HG03432 (cell line): ENCODE data around the gene NPHP4.
A peak's percentile ranks its signal among the peaks of the same experiment; 100 is the strongest.

Source experiments
- ATAC-seq: cut with Tn5 transposase; IDR thresholded peaks from one replicate; pipeline ENCODE4 v1.9.1; 2021; ENCODE audit warnings: mild to moderate bottlenecking, moderate library complexity; ENCODE audit not compliant: unreplicated experiment

The NPHP4 gene

DNA sequence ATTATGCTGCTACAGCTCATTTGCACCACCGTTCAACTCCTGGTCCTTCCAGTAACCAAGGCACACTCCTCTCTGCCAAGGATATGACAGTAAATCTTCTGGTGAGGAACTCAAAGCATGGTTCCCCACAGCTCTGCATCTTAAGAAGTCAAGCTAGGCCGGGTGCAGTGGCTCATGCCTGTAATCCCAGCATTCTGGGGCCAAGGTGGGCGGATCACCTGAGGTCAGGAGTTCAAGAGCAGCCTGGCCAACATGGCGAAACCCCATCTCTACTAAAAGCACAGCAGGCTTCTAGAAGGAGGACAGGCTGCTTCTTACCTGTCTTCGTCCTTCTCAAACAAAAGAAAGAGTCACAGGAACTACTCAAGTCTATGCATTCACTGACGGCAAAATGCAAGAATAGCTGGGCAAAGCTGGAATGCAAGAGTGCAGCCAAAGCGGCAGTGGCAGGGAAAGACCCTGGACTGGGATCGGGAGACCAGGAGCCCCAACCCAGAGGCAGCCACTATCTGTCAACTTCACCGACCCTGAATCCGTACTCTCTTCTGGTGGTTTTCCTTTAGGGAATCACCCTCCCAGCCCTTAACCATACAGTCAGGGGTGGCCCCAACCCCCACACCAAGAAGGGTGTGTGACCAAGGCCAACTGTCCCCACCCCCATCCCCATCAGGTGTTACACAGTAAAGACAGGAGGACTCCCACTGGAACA, 75.5 kb downstream of the NPHP4 start:
- no peak for ATAC-seq

DNA sequence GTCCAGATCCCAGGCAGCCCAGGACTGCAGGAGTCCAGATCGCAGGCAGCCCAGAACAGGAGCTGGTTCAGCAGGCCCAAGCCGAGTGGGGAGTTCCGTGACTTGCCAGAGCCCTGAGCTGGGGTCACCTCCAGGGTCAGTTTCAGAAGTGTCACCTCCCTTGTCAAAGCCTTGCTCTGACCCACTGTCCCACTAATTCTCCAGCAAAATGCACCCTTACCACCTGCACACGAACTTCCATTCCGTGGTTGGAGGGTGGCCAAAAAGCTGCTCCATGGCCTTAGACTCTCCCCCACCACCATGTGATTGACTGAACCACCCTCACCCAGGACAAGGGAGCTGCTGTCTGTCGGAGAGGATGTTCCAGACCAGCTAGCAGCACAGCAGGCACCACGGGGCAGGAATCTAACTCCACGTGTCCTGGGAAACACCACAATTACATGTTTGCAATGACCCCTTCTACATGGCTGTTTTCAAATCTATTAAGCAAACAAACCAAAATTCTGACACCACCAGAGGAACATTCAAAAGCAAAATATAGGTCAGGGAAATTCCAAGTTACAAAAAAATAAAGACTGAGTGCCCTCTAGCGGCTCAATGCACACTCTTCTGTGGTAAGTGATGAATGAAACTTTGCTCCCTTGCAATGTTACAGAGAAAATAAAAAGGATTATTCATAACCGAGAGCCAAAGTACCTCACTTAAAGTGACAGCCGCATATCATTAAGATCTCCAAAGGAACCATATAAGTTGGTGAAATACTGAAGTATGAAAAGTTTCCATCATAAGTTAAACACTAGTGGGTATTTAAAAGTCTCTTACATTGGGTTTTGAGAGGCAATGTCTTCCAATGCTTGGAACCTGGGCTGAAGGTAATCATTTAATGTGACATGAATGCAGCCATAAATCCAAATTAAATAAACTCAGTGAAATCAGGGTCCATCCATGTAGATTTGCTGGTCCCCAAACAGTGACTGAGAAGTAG, 76.3 kb downstream of the NPHP4 start:
- ATAC-seq = peak; percentile 49

DNA sequence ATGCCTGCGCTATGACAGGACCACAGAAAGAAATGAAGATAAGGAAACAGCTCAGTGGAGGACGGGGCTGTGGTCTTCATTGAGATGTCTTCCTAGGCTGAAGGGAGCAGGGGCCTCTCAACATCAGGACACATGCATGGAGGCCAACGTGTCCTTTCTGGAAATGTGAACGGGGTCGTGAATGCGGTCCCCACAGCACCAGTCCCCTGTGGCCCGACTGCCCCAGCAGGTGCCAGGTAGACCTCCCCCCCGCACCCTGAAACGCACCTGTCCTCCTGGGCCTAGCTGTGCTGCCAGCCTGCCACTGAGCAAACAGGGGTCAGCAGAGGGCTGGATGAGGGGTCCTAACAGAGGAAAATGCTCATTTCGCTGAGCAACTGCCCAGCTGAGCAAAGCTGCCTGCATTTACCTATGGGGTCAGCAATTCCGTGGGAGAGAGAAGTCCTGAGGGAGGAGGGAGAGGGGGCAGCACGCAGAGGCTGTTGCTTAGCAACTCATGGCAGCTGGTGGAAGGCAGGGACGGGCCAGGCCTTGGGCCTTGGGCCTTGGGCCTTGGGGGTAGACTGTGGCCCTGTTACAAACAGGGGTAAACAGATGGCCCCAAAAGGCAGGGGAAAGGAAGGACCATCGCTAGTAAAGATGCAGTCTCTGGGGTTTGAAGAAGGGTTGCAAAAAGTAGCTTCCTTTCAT, 77.4 kb downstream of the NPHP4 start:
- ATAC-seq = no peak

GRCh38 chr1:5913876-5914275, 78.3 kb downstream of the NPHP4 start:
- no peak for ATAC-seq

- ATAC-seq = no peak
These were observed 79.0 kb downstream of the NPHP4 start for GRCh38 chr1:5913078-5913845.

- no peak for ATAC-seq
These were observed 80.4 kb downstream of the NPHP4 start for GRCh38 chr1:5911871-5912271.

- ATAC-seq = no peak
These were observed 81.1 kb downstream of the NPHP4 start for GRCh38 chr1:5911157-5911556.

DNA sequence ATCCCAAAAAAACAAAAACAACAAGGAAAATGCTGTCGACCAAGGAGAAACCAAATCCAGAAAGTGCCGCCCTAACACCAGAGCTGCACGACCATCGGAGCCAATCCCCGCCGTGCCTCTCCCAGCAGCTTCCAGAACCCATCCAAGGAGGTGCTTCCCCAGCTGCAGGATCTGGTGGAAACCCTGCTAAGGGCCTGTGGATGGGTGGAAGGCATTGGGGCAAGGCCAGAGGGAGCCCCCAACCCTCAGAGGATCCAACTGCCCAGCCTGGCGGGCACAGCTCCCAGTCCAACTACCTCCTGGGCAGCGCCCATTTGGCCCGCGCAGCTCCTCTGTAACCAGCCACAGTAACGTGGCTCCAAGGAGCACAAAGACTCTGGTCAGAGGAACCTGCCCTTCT, 81.6 kb downstream of the NPHP4 start:
- no peak for ATAC-seq

GRCh38 chr1:5910276-5910620, 82.0 kb downstream of the NPHP4 start:
- ATAC-seq = no peak

DNA sequence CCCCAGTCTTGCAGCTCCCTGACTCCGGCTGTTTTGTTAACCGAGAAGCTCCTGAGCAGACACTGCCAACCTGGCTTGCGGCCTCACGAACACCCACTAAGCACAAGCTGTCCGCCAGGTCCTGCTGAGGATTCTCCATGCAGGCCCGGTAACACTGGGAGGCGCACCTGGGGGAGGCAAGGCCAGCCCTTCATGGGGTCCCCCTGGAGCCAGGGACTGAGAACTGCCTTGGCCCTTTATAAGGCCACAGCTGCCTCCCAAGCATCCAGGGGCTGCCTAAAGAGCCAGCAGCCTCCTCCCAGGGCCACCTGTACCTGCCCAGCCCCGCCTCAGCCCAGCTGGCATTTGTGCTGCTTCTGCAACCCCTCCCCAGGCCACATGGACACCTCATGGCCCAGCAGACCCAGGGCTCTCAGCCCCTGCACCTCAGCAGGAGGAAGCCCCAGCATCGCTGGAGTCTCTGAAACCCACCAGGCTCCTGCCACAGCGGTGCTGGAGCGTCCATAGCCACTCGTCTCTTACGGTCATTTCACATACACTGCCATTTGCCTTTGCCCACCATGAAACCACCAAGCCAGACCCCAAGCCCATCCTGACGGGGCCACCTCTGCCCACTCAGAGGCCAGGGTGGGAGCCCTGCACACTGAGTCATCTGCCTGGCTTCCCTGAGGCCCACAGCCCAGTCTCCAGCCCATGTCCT, 82.5 kb downstream of the NPHP4 start:
- ATAC-seq = no peak

DNA sequence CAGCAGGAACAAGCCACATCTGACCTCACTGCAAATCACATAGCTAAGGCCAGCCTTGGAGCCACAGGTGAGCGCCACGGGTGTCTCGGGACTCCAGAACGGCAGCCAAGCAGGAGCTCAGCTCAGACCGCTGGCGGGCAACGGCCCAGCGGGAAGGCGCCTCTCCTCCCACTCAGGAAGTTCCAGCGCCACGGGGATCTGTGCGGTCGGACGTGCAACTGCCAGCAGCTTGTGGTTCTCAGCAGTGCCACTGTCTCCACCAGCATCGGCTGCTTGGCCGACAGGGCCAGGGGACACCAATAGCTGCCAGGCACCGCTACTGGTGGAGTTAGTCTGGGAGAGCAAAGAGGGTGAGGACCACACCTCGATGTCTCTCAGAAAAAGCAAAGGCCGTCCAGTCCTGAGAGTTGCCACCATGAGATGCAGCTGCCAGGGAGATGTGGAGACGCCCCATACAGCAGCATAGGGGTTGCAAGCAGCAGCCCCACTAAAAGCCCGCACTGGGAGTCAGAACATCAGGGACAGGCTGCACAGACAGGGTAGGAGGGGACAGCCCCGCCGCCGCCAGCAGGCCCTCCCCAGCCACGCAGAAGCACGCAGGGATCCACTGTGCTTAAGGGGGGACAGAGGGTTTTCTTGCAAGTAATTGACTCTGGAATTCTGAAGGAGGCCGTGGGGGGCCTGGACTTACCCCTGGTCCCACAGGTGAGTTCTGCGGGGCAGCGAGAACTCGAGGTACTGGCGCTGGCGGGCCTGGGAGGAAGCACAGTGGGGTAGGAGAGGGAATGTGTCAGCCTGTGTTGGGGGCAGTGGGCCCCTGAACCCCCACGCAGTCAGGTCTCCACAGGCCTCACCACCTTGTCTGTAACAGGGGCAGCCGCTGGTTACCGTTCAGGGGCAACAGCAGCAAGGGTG, 83.5 kb downstream of the NPHP4 start:
- no peak for ATAC-seq

- no peak for ATAC-seq
These were observed 84.3 kb downstream of the NPHP4 start for GRCh38 chr1:5907966-5908365.

DNA sequence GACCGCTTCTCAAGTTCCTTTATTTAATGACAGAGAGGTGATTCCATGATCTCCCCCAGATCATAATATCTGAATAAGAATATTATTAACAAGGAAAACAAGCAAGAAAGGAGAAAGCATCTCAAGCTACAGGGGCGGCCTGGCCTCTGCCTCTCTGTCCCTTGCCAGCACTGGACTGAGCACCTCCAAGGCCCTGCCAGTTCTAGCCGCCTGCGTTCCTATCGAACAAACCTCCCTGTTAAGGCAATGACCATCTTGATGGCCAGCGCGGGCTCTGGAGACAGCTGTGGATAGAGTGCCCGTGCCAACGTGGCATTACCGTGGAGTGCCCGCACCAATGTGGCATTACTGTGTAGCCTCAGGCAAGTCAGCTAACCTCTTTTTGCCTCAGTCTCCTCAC, 84.8 kb downstream of the NPHP4 start:
- ATAC-seq = no peak

GRCh38 chr1:5906966-5907365, 85.3 kb downstream of the NPHP4 start:
- no peak for ATAC-seq

DNA sequence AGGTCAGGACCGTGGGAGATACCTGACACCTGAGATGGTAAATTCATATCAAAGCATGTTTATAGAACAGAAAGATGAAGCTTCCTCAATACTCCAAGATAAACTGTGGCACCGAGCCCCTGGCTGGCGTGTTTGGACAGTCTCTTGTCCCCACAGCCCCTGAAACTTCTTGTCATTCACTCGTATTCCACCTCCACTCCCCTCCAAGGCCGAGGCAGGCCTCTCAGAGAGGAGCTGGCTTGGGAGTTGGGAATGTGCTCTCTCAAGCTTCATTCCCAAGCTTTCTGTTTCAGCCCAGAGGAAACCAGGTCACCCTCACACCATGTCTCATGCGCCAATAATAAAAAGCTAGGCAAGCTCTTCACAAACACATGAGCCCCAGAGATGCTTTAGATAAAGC, 86.1 kb downstream of the NPHP4 start:
- ATAC-seq = no peak

- ATAC-seq = no peak
These were observed 86.8 kb downstream of the NPHP4 start for GRCh38 chr1:5905436-5905835.

DNA sequence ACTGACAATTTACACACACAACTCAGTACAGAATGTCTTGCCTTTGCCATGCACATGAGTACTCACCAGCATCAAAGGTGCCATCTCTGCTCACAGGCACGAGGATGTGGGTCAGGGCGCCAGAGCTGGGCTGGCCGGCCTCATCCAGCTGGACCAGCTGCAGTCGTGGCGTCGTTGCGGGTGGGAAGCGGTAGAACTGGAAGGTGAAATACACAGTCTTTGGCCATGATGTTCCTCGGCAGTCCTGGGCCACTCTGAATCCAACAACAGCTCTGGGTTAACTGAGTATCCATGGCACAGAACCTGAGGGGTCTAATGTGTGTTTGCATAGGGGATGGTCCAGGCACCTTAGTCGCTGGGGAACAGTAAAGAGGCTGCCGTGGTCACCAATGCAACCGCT, 87.7 kb downstream of the NPHP4 start:
- no peak for ATAC-seq

DNA sequence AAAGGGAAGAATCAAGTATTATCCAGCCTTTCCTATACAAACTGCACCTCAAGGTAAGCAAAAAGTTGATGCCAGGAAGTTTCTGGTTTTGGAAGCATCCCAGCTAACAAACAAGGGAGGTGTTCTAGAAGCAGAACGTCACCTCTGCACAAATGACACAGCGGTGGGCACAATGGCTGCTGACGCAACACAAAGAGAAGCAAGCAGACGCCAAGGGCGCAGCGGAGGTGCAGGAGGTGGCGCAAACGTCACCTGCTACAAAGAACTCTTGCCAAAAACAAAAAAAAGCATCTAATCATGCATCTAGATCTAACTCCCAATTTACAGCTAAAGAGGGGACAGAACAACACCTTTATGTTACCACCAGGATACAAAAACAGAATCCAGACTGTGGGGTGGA, 88.5 kb downstream of the NPHP4 start:
- no peak for ATAC-seq

GRCh38 chr1:5903031-5903430, 89.2 kb downstream of the NPHP4 start:
- ATAC-seq = no peak
